GM19324 (cell line): ENCODE measurements around the gene IL1R1.

ENCODE experiments used
- ATAC-seq: cut with Tn5 transposase; IDR thresholded peaks from one replicate; pipeline ENCODE4 v1.9.1; 2021; ENCODE audit warnings: mild to moderate bottlenecking, moderate library complexity; ENCODE audit not compliant: unreplicated experiment, low FRiP score

Gene IL1R1

DNA sequence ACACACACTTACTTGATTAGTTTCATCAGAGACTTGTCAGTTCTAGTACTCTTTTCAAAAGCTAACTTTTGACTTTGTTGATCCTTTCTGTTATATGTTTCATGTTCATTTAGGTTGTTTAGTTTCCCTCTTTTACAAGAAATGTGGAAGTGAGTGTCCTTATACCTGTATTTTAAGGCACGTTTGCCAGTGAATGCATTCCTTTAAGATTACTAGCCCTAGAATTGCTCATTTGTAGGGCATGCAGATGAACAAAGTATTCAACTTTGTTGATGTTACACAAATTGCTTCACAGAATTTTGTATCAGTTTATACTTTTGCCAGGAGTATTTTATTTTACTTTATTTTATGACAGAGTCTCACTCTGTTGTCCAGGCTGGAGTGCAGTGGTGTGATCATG is 50.5 kb downstream of the IL1R1 start:
- no peak for ATAC-seq

GRCh38 chr2:102194609-102195268 is 52.2 kb downstream of the IL1R1 start:
- ATAC-seq = no peak

DNA sequence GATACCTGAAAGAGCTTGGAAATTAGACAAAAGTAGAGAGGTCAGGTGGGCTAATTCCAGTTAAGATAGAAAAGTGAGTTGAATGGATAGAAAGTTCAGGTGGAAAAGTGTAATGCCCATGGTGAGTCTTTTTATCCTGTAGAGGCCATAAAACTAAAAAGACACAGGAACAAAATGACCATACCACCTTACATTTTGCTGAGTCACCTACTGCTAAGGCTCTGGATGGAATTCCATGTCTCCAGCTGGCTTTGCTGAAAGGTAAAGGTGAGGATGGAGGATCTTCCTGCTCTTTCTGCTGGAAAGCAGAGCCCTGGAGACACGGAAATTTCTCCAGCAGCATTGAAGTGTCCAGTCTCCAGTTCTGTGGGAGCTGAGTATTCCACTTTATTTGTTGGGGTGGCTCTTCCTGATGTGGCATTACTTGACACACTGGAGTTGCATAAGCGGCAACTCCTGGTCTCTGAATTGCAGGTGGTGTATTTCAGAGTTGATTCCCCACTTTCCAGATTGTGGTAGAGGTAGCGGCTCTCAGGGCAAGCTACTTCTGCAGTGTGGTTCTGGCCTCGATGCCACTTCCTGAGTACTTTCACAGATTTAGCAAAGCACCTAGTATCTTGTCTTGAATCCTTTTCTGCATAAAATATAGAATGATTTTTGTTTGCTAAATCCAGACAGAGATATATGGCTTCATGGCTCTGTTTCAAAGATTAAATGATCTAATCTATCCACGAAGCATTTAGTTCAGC is 55.0 kb downstream of the IL1R1 start:
- ATAC-seq = no peak

DNA sequence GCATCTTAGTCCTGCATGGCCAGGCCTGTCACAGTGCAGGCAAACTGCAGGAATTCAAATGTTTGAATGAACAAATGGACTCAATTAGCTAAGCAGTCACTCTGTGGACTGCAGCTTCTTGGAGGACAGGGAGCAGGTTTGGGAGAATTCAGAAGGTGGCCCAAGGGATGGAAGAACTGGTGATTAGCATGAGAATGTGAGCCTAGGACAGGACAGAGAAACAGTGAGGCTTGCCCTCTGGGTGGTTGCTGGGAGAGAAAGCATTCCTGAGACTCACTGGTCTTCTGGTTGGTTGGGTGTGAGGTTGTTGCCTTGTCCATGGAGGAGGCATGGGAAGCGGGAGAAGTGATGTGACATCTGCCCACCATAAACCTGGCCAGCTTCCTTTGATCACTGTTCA is 58.0 kb downstream of the IL1R1 start:
- ATAC-seq = no peak

GRCh38 chr2:102204638-102205037 is 62.1 kb downstream of the IL1R1 start:
- ATAC-seq = no peak

DNA sequence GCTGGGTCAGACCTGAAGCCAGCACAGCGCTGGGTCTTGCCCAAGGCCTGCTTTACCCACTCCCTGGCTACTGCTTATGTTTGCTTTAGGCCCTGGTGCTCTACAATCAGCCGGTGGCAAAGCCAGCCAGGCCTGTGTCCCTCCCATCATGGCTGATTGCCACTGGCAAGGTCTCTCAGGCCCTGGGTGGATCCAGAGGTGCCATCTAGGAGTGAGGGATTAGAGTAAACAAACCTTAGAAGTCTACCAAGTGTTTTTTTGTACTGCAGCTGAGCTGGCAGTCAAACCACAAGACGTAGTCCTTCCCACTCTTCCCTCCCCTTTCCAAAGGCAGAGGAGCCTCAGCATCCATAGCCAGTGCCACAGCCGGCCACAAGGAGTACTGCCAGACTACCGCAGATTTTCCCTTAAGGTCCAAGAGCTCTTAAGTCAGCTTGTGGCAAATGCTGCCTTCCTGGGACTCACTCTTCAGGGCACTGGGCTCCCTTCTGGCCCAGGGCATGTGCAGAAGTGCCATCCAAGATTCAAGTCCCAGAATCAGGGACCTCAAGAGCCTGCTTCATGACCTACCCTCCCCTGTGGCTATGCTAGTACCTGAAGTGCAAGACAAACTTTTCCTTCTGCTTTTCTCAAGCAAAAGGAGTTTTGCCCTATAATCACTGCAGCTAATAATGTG is 64.3 kb downstream of the IL1R1 start:
- no peak for ATAC-seq

GRCh38 chr2:102208774-102209173 is 66.2 kb downstream of the IL1R1 start:
- no peak for ATAC-seq

GRCh38 chr2:102209474-102209873 is 66.9 kb downstream of the IL1R1 start:
- ATAC-seq = no peak

GRCh38 chr2:102217032-102217431 is 74.5 kb downstream of the IL1R1 start:
- no peak for ATAC-seq

DNA sequence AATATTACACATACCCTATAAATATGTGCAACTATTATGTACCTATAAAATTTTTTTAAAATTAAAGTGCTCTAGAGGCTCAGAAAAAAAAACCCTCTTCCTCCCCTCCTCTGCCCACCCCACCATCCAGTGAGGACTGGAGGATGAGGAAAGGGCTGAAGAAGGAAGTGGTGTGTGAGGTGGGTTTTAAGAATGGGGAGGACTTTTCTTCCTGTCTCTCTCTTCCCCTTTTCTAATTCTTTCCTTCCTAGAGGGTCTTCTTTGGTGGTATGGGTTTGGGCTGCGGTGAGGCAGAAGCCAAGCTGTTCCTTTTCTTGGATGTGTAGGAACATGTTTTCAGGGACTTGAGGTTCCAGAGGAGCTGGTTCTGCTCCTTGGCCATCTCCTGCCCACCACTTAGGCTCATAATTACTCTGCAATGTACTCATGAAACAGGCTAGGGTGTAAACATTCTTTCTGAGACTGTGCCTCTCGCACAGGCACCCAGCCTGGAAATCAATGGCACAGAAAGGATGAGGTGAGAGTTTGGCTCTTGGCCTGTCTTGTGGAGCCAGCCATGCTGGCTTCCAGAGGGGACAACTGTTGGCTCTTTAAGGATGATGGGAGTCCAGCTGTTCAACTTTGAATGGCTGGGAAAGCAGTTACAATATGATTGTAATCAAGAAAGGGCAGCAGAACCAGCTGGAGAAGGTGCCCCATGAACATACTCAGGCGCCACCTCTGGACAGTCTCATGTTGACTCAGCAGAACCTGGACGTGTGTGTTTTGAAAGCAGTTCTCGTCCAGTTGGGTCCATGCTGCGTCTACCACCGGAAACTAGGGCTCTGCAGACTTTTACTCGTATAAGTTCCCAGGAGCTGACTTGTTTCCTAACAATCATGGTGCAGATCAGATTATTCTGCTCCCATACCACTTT is 82.5 kb downstream of the IL1R1 start:
- no peak for ATAC-seq

- ATAC-seq = no peak
These were observed 83.6 kb downstream of the IL1R1 start for GRCh38 chr2:102226171-102226570.

DNA sequence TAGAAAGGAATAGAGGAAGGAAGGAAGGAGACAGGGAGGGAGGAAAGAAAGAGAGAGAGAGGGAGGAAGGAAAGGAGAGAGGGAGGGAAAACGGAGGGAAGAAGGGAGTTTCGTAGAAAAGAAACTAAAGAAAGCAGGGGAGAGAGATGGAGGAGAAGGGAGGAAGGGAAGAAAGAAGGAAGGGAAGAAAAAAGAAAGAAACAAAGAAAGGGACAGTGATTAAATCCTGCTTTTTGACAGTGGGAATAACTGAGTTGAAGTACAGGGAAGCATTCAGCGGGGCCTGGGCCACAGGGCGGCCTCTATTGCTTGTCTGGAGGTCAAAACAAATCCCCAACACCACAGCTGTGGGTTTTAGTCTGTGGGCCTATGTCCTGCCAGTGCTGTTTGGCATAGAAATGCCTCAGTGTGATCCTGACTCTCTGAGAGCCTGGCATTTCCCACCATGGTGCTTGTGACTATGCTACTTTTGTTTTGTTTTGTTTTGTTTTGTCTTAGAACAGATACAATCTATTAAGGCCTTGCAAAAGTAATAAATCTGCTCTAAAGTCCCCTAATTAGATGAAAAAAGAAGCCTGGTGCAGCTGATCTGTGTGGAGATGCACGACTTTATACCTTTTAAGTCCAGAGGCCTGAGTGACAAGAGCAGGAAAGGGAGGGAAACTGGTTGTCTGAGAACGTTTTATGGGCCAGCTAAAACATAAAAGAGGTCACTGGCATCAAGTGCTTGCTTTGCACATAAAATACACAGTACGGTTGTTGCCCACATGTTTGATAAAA is 84.3 kb downstream of the IL1R1 start:
- ATAC-seq = no peak

DNA sequence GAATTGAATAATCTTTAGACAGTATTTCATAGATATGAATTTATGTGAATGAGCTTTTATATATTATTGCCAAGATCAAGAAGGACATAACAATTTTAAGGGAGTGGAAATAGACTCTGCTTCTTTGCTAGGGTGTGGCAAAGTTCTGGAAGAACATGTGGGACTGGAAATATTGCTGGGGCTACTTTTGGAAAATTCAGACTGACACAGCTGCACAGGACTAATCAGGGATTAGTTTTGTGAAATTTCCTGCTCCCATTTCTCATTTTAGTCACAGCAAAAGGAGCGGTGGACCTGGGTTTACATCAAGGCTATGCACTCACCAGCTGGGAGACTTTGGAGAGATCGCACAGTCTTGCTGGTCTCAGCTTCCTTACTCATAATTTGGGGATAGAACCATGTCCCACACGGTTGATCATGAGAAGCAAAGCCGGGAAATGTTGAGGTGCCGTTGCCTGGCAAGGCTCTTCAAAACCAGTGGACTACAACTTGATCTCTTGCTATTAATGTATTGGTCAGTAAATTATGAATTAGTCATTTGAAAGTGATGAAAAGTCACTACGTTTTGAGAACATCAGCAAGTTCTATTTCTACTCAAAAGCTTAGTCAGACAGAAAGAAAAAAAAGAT is 86.7 kb downstream of the IL1R1 start:
- no peak for ATAC-seq
